Measurements from ENCODE around the gene DDX25.

The DDX25 gene

DNA sequence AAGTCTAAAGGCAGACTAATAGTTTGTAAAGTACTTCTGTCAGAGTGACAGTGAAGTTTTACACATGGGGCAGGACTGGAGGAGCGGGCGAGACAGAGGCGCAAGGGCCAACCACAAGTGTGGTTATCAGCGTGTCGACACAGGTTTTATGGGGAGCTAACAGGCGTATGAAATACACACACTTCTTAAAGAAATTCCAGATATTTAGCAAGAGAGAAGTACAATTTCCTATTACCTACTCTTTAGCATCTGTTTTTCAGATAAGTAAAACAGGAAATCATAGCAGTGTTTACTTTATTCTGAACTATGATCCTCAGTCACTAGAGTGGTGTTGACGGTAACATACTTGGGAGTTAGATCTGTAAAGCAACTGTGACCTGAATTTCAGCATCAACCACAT, 64.0 kb downstream of the DDX25 start:
- no peak for DNase-seq (ENCODE audit: extremely low read depth in 1 of 2, low read depth in 1 of 2)

DNA sequence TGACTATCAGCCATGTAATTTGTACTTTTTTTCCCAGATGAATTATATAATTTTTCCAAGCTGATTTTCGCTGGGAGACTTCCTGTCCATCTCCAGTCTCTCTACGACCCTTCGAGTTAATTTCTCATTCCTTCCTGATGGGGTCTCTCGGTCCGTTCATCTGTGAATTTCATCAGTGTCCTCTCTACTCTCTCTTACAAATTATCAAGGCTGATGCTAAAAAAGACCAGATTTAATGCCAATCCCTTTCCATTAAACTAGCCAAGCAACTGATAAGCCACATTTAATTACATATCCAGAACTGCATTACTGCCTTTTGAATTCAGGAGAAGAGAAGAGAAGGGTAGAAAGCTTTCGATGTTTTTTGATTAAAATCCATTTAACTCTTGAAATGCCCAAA, 67.3 kb downstream of the DDX25 start:
- DNase-seq (ENCODE audit: extremely low read depth in 1 of 2, low read depth in 1 of 2) = no peak

- DNase-seq (ENCODE audit: extremely low read depth in 1 of 2, low read depth in 1 of 2) = no peak
Observed at GRCh38 chr11:125974284-125974683, 70.0 kb downstream of the DDX25 start.

DNA sequence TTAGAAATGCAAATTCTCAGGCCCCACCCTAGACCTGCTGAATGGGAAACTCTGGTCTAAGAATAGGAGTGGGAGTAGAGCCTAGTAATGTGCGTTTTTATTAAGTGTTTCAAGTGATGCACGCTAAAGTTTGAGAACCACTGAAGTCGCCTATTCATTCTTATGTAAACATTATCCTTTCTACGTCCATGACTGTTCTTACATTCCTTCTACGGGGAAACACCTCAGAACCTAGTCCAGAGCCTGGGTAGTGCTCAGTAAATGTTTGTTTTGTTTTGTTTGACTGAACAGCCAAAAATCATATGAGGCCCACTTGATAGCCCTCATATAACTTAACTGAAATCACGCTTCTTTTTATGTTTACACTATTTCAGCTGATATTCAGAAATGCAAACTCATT, 71.3 kb downstream of the DDX25 start:
- DNase-seq (ENCODE audit: extremely low read depth in 1 of 2, low read depth in 1 of 2) = no peak

DNA sequence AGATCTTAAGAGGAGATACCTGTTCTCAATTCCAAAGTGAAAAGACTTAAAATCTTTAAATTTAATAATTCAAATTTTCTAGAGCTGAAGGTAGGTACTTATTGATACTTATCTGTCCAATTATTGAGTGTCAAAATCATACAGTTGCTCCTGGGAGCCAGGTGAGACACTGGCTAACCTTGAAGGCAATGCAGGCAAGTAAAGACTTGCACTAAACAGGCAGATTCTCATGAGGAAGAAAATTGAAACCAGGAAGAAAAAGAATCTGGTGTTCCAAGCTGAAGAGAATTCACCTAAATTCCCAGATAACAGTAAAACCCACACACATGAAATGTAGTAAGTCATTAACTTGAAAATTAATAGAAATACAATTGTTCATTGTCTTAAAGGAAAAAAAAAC, 71.8 kb downstream of the DDX25 start:
- DNase-seq (ENCODE audit: extremely low read depth in 1 of 2, low read depth in 1 of 2) = no peak

GRCh38 chr11:125977333-125977732, 73.0 kb downstream of the DDX25 start:
- DNase-seq (ENCODE audit: extremely low read depth in 1 of 2, low read depth in 1 of 2) = no peak

DNA sequence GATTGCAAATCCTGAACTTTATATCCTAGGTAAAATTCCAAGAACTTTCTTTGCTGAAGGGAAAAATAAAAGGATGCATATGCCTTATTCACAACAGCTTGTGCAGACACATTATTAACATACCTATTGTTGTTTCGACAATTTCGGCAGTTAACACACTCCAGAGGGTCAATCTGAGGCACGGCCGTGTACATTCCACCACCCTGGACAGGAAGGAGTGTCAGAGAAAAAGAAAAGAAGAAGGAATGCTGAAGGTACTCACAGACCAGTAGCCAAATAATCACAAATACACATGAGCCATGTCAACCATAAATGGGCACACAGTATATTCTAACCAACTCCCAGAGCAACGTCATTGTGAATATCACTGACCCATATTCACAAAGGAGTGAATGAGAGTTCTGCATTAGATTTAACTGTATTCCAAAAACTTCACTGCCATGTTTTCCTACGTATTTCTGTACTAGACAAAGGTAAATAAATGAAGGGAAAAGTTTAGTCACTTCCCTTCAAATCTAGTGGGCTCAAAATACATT, 73.9 kb downstream of the DDX25 start:
- no peak for DNase-seq (ENCODE audit: extremely low read depth in 1 of 2, low read depth in 1 of 2)

Measured in stimulated activated CD8-positive, alpha-beta memory T cell treated with anti-CD3 and anti-CD28 coated beads, Interleukin-7, amount 100 ng/mL, for 48 hours (primary cell).